K562 (cell line): Measurements from ENCODE around the gene LMBR1L. TPM values are rescaled to one million over a fixed set of nuclear protein-coding genes. Genes with fewer than 3 reads are reported as not detected.

ENCODE experiments used
- ATAC-seq: fragments of 200-7000 bp; cut with Tn5 transposase; 3 replicates; pipeline ENCODE4 v1.9.1; 2020; ENCODE audit warnings: moderate library complexity
- BruUV-seq: library from RNA; stranded (reverse); fragments of 400-500 nt; replicated peaks from 2 replicates; lab custom pipeline; 2021; lab: Mats Ljungman, UMichigan
- CTCF ChIA-PET: fragments of 300-600 bp; formaldehyde crosslinking; extraction: SDS; loops from one replicate; lab custom pipeline; 2021; ENCODE audit warnings: low intra/inter-chr PET ratio; lab: Yijun Ruan, JAX
- POLR2A ChIA-PET: fragments of 300-600, 350-650 bp; sonication (Branson Sonifier 250); formaldehyde crosslinking; extraction: SDS; loops from one replicate; lab custom pipeline; 2021; ENCODE audit warnings: antibody characterized with exemption, inconsistent platforms; lab: Yijun Ruan, JAX
- DNase-seq, 4 experiments: peaks; one replicate each; pipeline versions ENCODE4 v3.0.0 to v3.0.0-alpha.2; 2011 to 2018; ENCODE audit warnings: low spot score in 3 of 4, mixed read lengths in 3 of 4; ENCODE audit errors: extremely low read depth in 1 of 4
- FAIRE-seq: peaks from 2 replicates; lab custom pipeline; 2011; peaks lifted over from hg19 to GRCh38; lab: Jason Lieb, UNC
- H2AFZ ChIP-seq: 2 replicates; pipeline ENCODE4 v1.6.0; 2011; ENCODE audit warnings: low read depth, low read length, control low read depth, inconsistent platforms
- H3K27ac ChIP-seq: fragments of 200-600 bp; 3 replicates; pipeline ENCODE4 v1.8.0; 2011; ENCODE audit warnings: low read depth, mild to moderate bottlenecking, control low read depth, inconsistent platforms, low read length, moderate library complexity, mixed read lengths; ENCODE audit errors: extremely low read depth
- H3K27me3 ChIP-seq, 2 experiments: fragments of 300-600 bp in 1 of 2; 2 replicates in 1 of 2; 3 replicates in 1 of 2; pipeline versions ENCODE4 v1.6.0 to v1.8.0; 2011; ENCODE audit warnings: inconsistent platforms in 2 of 2, low read length in 2 of 2, mild to moderate bottlenecking in 1 of 2, mixed read lengths in 1 of 2, moderate library complexity in 1 of 2; ENCODE audit not compliant: control insufficient read depth in 2 of 2, insufficient read depth in 2 of 2
- H3K36me3 ChIP-seq: fragments of 300-600 bp; 3 replicates; pipeline ENCODE4 v1.8.0; 2011; ENCODE audit warnings: mild to moderate bottlenecking, low read length, inconsistent platforms; ENCODE audit not compliant: control insufficient read depth, insufficient read depth
- H3K4me1 ChIP-seq, 2 experiments: fragments of 200-600 bp in 1 of 2; replicated peaks in 1 of 2; 2 replicates in 1 of 2; 3 replicates in 1 of 2; pipeline versions ENCODE4 v1.5.1 to v1.8.0; 2011; ENCODE audit warnings: inconsistent platforms in 2 of 2, low read length in 2 of 2, mild to moderate bottlenecking in 1 of 2, mixed read lengths in 1 of 2, moderate library complexity in 1 of 2; ENCODE audit not compliant: control insufficient read depth in 2 of 2, insufficient read depth in 2 of 2
- H3K4me2 ChIP-seq: 2 replicates; pipeline ENCODE4 v1.6.1; 2011; ENCODE audit warnings: low read length, control low read depth, inconsistent platforms, mixed read lengths; ENCODE audit not compliant: insufficient read depth
- H3K4me3 ChIP-seq: fragments of 200-600 bp; sonication (generic), shearing (Covaris generic); 2 replicates; pipeline ENCODE4 v1.5.1; 2016; ENCODE audit warnings: control low read depth, inconsistent platforms
- H3K79me2 ChIP-seq: fragments of 200-600 bp; 3 replicates; pipeline ENCODE4 v1.8.0; 2011; ENCODE audit warnings: low read length, inconsistent platforms; ENCODE audit not compliant: control insufficient read depth, insufficient read depth
- H3K9ac ChIP-seq, 2 experiments: 2 replicates each; pipeline versions ENCODE4 v1.6.0 to v1.6.1; 2011; ENCODE audit warnings: low read depth in 2 of 2, low read length in 2 of 2, control low read depth in 1 of 2, inconsistent platforms in 1 of 2, mild to moderate bottlenecking in 1 of 2, mixed read lengths in 1 of 2; ENCODE audit not compliant: insufficient read depth in 1 of 2
- H3K9me1 ChIP-seq: one replicate; pipeline ENCODE4 v1.6.0; 2011; ENCODE audit warnings: inconsistent platforms, mild to moderate bottlenecking, low read length, moderate library complexity; ENCODE audit not compliant: control insufficient read depth, insufficient read depth
- H3K9me3 ChIP-seq: replicated peaks from 2 replicates; pipeline ENCODE4 v1.5.1; 2011; ENCODE audit warnings: low read depth, low read length, inconsistent platforms; ENCODE audit not compliant: control insufficient read depth, insufficient read depth
- H4K20me1 ChIP-seq: replicated peaks from 2 replicates; pipeline ENCODE4 v1.6.1; 2011; ENCODE audit warnings: low read length, inconsistent platforms, mixed read lengths; ENCODE audit not compliant: control insufficient read depth, insufficient read depth
- BCLAF1 ChIP-seq, 2 experiments: fragments of 450-650 bp in 1 of 2; IDR thresholded peaks; 2 replicates each; pipeline ENCODE4 v1.6.1; 2011 to 2017; ENCODE audit warnings: low read depth in 2 of 2, antibody characterized with exemption in 1 of 2, borderline replicate concordance in 1 of 2, low read length in 1 of 2, mild to moderate bottlenecking in 1 of 2, mixed read lengths in 1 of 2; ENCODE audit not compliant: control insufficient read depth in 1 of 2
- CTBP1 ChIP-seq: fragments of 450-650 bp; IDR thresholded peaks from 2 replicates; pipeline ENCODE4 v1.6.1; 2016; ENCODE audit warnings: borderline replicate concordance
- CXXC5 ChIP-seq: fragments of 250-450 bp; sonication (Bioruptor Pico); IDR thresholded peaks from 2 replicates; pipeline ENCODE4 v1.8.0; 2022; ENCODE audit warnings: inconsistent platforms, mild to moderate bottlenecking, moderate library complexity
- DACH1 ChIP-seq: fragments of 450-650 bp; IDR thresholded peaks from 2 replicates; pipeline ENCODE4 v1.6.1; 2018; ENCODE audit not compliant: partially characterized antibody
- ERF ChIP-seq: fragments of 450-650 bp; formaldehyde crosslinking; IDR thresholded peaks from 2 replicates; pipeline ENCODE4 v1.4.0; 2020; ENCODE audit warnings: mild to moderate bottlenecking, mixed read lengths
- IRF9 ChIP-seq: fragments of 450-650 bp; IDR thresholded peaks from 2 replicates; pipeline ENCODE4 v1.6.1; 2016; ENCODE audit warnings: missing biosample characterization, missing genetic modification characterization
- PPARD ChIP-seq: fragments of 250-450 bp; sonication (Bioruptor Pico); IDR thresholded peaks from 2 replicates; pipeline ENCODE4 v1.8.0; 2022; ENCODE audit warnings: inconsistent platforms, mild to moderate bottlenecking, moderate library complexity
- SRF ChIP-seq, 2 experiments: fragments of 250-450, 450-650 bp in 1 of 2; sonication (Bioruptor Pico) in 1 of 2; sonication (generic) in 1 of 2; formaldehyde crosslinking; IDR thresholded peaks; 2 replicates each; pipeline versions ENCODE4 v1.5.0 to v1.5.1; 2020 to 2022; ENCODE audit warnings: mild to moderate bottlenecking in 1 of 2, missing genetic modification reagents in 1 of 2
- U2AF1 ChIP-seq: fragments of 200-400 bp; formaldehyde crosslinking; optimal IDR thresholded peaks from 2 replicates; pipeline ENCODE3; 2017; ENCODE audit warnings: mild to moderate bottlenecking, low read depth, low read length, moderate library complexity
- ZNF445 ChIP-seq: fragments of 250-450 bp; sonication (Bioruptor Pico); IDR thresholded peaks from 2 replicates; pipeline ENCODE4 v1.4.0; 2020; ENCODE audit warnings: low read depth, mild to moderate bottlenecking, moderate library complexity
- WGBS: fragments of 100-300 bp; shearing (Covaris generic); methylation state at CpG from one replicate; pipeline ENCODE4 v1.1.6; 2016; ENCODE audit warnings: low coverage, mixed read lengths; ENCODE audit not compliant: insufficient coverage; ENCODE audit errors: missing lambda C conversion rate; 5-methylcytosine and 5-hydroxymethylcytosine counted together
- in situ Hi-C: fragments of 300-500 bp; cut with MboI; formaldehyde crosslinking; loops from 4 replicates; pipeline ENCODE4 v1.15.0; 2018; ENCODE audit warnings: inconsistent platforms, mixed read lengths
- intact Hi-C: fragments of 100-400 bp; cut with micrococcal nuclease; formaldehyde crosslinking; loops from 2 replicates; pipeline ENCODE4 v1.14.2; 2022
- polyA plus RNA-seq, 8 experiments: library from polyadenylated mRNA; depleted of rRNA in 4 of 8; stranded (reverse) in 5 of 8; unstranded in 3 of 8; fragments of >200 nt; fragmentation: Nextera tagmentation in 2 of 8; fragmentation: Illumina TruSeq in 1 of 8; extraction: Ambion mirVana in 2 of 8; extraction: Trizol in 1 of 8; gene quantifications; 2 replicates each; pipeline versions ENCODE4 v1.2.1 to v1.2.3, GENCODE V29; 2011 to 2014; ENCODE audit warnings: inconsistent platforms in 1 of 8, missing spikeins in 1 of 8
- total RNA-seq, 7 experiments: library from RNA; depleted of rRNA in 6 of 7; stranded (reverse); fragments of >200 nt in 6 of 7; fragmentation: Illumina TruSeq in 2 of 7; extraction: Trizol in 2 of 7; gene quantifications; 2 replicates each; pipeline versions ENCODE4 v1.2.1 to v1.2.3, GENCODE V29; 2011 to 2021; ENCODE audit warnings: low replicate concordance in 1 of 7

Gene LMBR1L
- total and polyA plus RNA-seq, 9 of the 15 experiments (the other 6 are each of a cell fraction or from before 2014, with no cell fraction given), result 2.5 to 57.0 (median 31.1) TPM

GRCh38 chr12:49054096-49054495, 56.6 kb downstream of the LMBR1L start (continued):
- no peak for TF ChIP-seq BCLAF1 (IDR thresholded peaks at IDR 0.05; ENCODE audit: borderline replicate concordance in 1 of 2, control insufficient read depth in 1 of 2, low read depth in 2 of 2, low read length in 1 of 2)
- TF ChIP-seq CTBP1, result no peak
- no peak for TF ChIP-seq ERF (CRISPR knock-in tag)

- Histone ChIP-seq H3K27ac (no peak overlapping the region), H3K9me1 (peaks cover 4% of the 10 kb centered on the region), H4K20me1 (peaks cover 35% of the 10 kb centered on the region), H3K4me3 (no peak overlapping the region), H3K27me3 (no peaks in the 10 kb centered on the region), H2AFZ (no peak overlapping the region), H3K79me2 (peaks cover 45% of the 10 kb centered on the region), H3K4me2 (no peak overlapping the region), H3K36me3 (peaks cover 86% of the 10 kb centered on the region), H3K9ac (no peak overlapping the region), H3K4me1 (peaks cover 6 to 12% of the 10 kb centered on the region in 2 experiments; a peak in 3 of 5 replicates)
- FAIRE-seq (no peak), ATAC-seq (no peak), DNase-seq (no peak)
- CTCF ChIA-PET, result no interaction called here
- 92% methylated on average over 16 of the region's 16 CpGs for WGBS
- in situ Hi-C loops (no loop called here), intact Hi-C loops (no loop called here)
- POLR2A ChIA-PET, result interaction anchor here (0.6 to 2.1 kb wide), 2 partner anchors 13 to 17 kb away, joined by 3 to 10 read pairs; partner anchors contain the start of gene RHEBL1
- TF ChIP-seq ZNF445 (CRISPR knock-in tag), result no peak
- TF ChIP-seq IRF9 (tag), result no peak
- no peak for TF ChIP-seq PPARD (CRISPR knock-in tag)
- no peak for TF ChIP-seq SRF (CRISPR knock-in tag; IDR thresholded peaks at IDR 0.05)
- no peak for TF ChIP-seq CXXC5 (CRISPR knock-in tag)
- TF ChIP-seq U2AF1, result no peak
- no peak for TF ChIP-seq DACH1
- TF ChIP-seq, all 486 proteins: peak for 0
- H3K9me3 ChIP-seq, result no peaks in the 10 kb centered on the region
- no TSS peak for BruUV-seq
Observed at GRCh38 chr12:49052451-49053208, 58.0 kb downstream of the LMBR1L start.
